Activated CD8-positive, alpha-beta T cell treated with anti-CD3 and anti-CD28 coated beads, Interleukin-2, amount 10 ng/mL, durations not matched to agents 7 days and 5 days (primary cell): ENCODE measurements around the gene NRCAM. TPM values are rescaled to one million over a fixed set of nuclear protein-coding genes. Genes with fewer than 3 reads are reported as not detected.
"Not testable (repeated sequence)": the region's sequence is repeated elsewhere in the genome, so short reads cannot be mapped to it uniquely, and the experiment has no call there.

Source experiments
- ATAC-seq: fragments of 150-1000 bp; cut with Tn5 transposase; one replicate; pipeline ENCODE4 v1.10.0; 2021; ENCODE audit warnings: moderate library complexity
- CTCF ChIA-PET: fragments of 350-600 bp; sonication (Branson Sonifier 250); formaldehyde crosslinking; loops from one replicate; lab custom pipeline; 2021; ENCODE audit warnings: antibody characterized with exemption; lab: Charles Lee
- POLR2A ChIA-PET: fragments of 350-600 bp; sonication (Branson Sonifier 250); formaldehyde crosslinking; loops from one replicate; lab custom pipeline; 2021; ENCODE audit warnings: antibody characterized with exemption; lab: Charles Lee
- DNase-seq: peaks from one replicate; pipeline ENCODE4 v3.0.0-alpha.2; 2020
- H3K27ac Mint-ChIP-seq: one replicate; pipeline ENCODE4 v1.8.0; 2021; ENCODE audit warnings: mild to moderate bottlenecking, mixed read lengths
- H3K27me3 Mint-ChIP-seq: one replicate; pipeline ENCODE4 v1.8.0; 2021; ENCODE audit warnings: low read depth, mixed read lengths
- H3K36me3 Mint-ChIP-seq: one replicate; pipeline ENCODE4 v1.8.0; 2021; ENCODE audit warnings: low read depth, mixed read lengths
- H3K4me1 Mint-ChIP-seq: one replicate; pipeline ENCODE4 v1.8.0; 2021; ENCODE audit warnings: low read depth, mixed read lengths
- H3K4me3 Mint-ChIP-seq: one replicate; pipeline ENCODE4 v1.8.0; 2021; ENCODE audit warnings: mild to moderate bottlenecking, mixed read lengths
- H3K9me3 Mint-ChIP-seq: one replicate; pipeline ENCODE4 v1.8.0; 2022; ENCODE audit warnings: mixed read lengths; ENCODE audit not compliant: insufficient read depth
- total RNA-seq, 2 experiments: library from RNA; stranded (reverse); gene quantifications; one replicate each; pipeline ENCODE4 v1.2.3, GENCODE V29; 2021

NRCAM gene
- total RNA-seq, 2 experiments from 2014 or later, result 0.05 to 0.47 TPM

DNA sequence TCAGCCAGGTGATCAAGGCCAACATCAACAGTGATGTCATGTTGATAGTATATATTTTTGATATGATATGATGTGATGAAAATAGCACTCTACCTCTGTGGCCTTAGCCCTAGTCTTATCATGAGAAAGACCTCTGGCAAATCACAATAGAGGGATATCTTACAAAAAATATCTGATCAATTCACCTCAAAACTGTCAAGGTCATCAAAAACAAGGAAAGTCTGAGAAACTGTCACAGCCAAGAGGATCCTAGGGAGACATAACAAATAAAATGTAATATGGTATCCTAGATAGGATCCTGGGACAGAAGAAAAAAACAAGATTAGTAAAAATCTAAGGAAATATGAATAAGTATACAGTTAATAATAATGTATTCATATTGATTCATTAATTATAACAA is 92.6 kb downstream of the NRCAM start:
- ATAC-seq, result no peak

DNA sequence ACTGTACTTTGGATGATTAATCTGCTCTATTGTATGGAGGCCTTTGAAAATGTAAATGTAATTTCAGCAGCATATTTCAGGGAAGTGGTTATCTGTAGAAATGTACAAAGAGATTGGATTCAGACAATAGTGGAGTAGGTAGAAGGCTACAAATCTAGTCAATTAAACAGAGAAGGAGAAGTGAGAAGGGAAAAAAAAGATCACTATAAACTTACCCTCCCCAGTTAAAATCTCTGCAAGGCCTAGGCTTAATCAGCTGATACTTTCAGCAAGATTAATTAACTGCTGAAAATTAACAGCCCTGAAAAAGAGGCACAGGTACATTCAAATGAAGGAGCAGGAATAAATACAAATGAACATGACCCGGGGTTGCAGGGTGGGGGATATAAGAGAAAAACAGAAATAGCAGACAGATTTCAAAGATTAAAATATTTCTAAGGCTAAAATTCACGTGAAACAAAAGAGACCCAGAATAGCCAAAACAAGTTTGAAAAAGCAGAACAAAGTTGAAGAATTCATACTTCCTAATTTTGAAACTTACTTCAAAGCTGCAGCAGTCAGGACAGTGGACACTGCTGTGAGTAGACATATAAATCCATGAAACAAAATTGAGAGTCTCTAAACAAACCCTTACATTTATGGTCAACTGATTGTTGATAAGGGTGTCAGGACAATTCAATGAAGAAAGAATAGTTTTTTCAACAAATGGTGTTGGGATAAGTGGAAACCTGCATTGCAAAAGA is 96.0 kb downstream of the NRCAM start:
- no peak for DNase-seq
- ATAC-seq, result no peak
- Mint-ChIP-seq H3K27ac (no peak overlapping the region), H3K27me3 (no peaks in the 10 kb centered on the region), H3K36me3 (no peaks in the 10 kb centered on the region), H3K4me1 (no peaks in the 10 kb centered on the region), H3K4me3 (no peak overlapping the region), H3K9me3 (no peaks in the 10 kb centered on the region)
- ChIA-PET CTCF (no interaction called here), POLR2A (no interaction called here)

More for the DNA sequence above, 92.6 kb downstream of the NRCAM start:
- no peaks in the 10 kb centered on the region for H3K36me3 Mint-ChIP-seq
- no peak overlapping the region for H3K27ac Mint-ChIP-seq
- POLR2A ChIA-PET, result no interaction called here
- no peak overlapping the region for H3K4me3 Mint-ChIP-seq
- no peak for DNase-seq
- CTCF ChIA-PET, result no interaction called here
- H3K4me1 Mint-ChIP-seq, result no peaks in the 10 kb centered on the region
- no peaks in the 10 kb centered on the region for H3K9me3 Mint-ChIP-seq
- no peaks in the 10 kb centered on the region for H3K27me3 Mint-ChIP-seq

DNA sequence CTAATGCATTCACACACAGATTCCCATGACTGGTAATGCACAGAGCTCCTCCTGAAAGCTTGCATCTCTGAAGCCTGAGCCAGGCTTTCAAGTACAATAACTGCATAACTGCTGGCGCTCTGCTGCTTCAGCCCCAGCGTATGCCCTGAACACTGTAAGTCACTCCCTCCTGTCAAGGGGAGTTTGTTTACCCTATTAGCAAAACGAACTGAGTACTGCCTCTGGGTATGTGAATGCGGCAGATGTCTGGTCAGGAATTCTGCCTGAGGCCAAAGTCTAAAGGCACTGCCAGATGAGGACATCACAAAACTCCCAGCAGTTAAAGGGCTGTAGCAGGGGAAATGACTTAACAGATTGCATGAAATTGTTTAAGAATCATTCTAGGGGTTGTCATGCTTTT is 97.7 kb downstream of the NRCAM start:
- no peak overlapping the region for H3K27ac Mint-ChIP-seq
- H3K27me3 Mint-ChIP-seq, result no peaks in the 10 kb centered on the region
- DNase-seq (no peak), ATAC-seq (no peak)
- no peaks in the 10 kb centered on the region for H3K9me3 Mint-ChIP-seq
- no peak overlapping the region for H3K4me3 Mint-ChIP-seq
- no peaks in the 10 kb centered on the region for H3K36me3 Mint-ChIP-seq
- ChIA-PET POLR2A (no interaction called here), CTCF (interaction anchor here (0.7 kb wide), 1 partner anchor 92 kb away, joined by 3 read pairs; no protein-coding TSS in a partner anchor)
- no peaks in the 10 kb centered on the region for H3K4me1 Mint-ChIP-seq

DNA sequence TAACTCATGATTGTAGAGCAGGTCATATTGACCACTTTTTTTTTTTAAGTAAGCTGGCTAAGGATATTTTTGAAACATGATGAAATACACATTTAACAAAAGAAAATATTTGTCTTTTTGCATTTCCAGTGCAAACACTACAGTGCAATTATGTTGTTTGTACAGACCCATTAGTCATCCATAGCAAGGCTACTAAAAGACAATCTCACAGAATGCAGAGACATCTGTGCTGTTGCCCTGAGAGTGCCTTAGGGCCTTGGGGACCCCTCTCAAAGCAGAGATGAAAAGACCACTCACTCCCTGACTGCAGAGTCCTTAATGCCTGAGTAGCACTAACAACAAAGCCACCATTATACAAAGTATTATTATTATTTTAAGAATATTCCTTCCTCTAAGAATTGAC is 104.5 kb downstream of the NRCAM start:
- Mint-ChIP-seq H3K9me3 (no peaks in the 10 kb centered on the region), H3K27me3 (no peaks in the 10 kb centered on the region), H3K36me3 (no peaks in the 10 kb centered on the region), H3K4me1 (no peaks in the 10 kb centered on the region), H3K4me3 (no peak overlapping the region), H3K27ac (no peak overlapping the region)
- ATAC-seq (no peak), DNase-seq (no peak)
- ChIA-PET POLR2A (no interaction called here), CTCF (no interaction called here)

DNA sequence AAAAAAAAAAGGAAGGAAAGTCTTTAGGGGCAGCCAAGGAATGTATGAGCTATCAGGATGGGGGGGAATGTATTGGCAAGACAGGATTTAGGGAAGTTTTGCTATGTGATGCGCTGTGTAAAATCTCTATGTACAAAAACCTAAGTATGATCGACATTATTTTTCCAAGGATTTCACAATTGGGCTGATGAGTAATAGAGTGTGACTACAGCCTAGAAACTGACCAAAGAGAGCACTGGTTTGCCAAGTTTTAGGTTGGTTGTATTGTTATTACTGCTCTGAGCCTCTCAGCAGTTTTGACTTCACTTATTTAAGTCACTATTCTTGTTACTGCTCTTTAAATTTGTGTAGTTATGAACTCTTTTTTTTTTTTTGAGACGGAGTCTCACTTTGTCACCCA is 107.3 kb downstream of the NRCAM start:
- DNase-seq, result no peak
- H3K4me3 Mint-ChIP-seq, result no peak overlapping the region
- no peak for ATAC-seq
- no peak overlapping the region for H3K27ac Mint-ChIP-seq
- no peaks in the 10 kb centered on the region for H3K4me1 Mint-ChIP-seq
- no peaks in the 10 kb centered on the region for H3K9me3 Mint-ChIP-seq
- H3K36me3 Mint-ChIP-seq, result no peaks in the 10 kb centered on the region
- H3K27me3 Mint-ChIP-seq, result no peaks in the 10 kb centered on the region
- ChIA-PET POLR2A (no interaction called here), CTCF (no interaction called here)

DNA sequence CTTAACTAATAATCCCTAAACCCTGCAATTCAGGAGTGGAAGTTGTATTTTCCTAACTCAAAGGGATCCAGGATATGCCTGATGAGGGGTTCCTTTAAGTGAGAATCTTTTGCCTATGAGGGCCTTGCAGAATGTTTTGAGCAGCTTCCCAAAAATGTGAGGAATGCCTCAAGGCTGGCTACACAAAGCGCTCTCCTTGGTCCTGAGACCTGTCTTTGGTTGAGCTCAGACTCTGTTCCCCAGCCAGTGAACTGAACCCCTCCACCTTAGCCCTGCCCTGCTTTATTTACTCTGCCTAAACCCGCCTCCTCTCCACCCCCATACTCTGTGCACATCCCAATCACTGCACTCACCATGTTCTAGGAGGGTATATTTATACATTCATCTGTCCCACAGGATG is 108.6 kb downstream of the NRCAM start:
- POLR2A ChIA-PET, result no interaction called here
- Mint-ChIP-seq H3K4me3 (no peak overlapping the region), H3K27ac (no peak overlapping the region), H3K36me3 (no peaks in the 10 kb centered on the region), H3K4me1 (no peaks in the 10 kb centered on the region), H3K9me3 (no peaks in the 10 kb centered on the region), H3K27me3 (no peaks in the 10 kb centered on the region)
- CTCF ChIA-PET, result no interaction called here
- DNase-seq (no peak), ATAC-seq (no peak)

DNA sequence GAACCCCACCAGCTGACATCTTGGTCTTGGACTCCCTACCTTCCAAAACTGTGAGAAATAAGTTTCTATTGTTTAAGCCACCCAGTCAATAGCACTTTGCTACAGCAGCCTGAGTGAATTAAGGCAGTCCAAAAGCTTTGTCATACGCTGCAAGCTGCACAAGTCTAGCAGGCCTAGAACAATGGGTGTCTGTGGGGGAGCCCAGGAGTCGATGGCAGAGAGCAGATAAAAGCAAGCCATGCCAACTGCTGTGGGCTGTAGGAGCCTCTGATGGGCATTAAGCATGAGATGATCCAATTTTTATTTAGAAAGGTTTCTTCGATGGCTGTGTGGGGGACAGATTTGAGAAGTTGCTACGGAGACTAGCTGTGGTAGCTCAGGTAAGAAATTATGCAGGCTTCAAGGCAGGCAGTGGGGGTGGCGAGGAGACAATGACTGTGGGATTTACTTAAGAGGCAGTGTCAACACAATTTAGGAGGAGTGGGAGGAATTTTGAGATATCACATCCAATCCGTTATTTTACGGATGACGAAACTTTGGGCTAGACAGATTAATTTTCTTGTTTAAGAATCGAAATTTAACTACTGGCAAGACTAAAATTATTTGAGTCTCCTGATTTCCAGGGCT is 110.4 kb downstream of the NRCAM start:
- CTCF ChIA-PET, result no interaction called here
- DNase-seq (no peak), ATAC-seq (no peak)
- Mint-ChIP-seq H3K27me3 (no peaks in the 10 kb centered on the region), H3K36me3 (no peaks in the 10 kb centered on the region), H3K4me1 (no peaks in the 10 kb centered on the region), H3K9me3 (no peaks in the 10 kb centered on the region), H3K27ac (no peak overlapping the region), H3K4me3 (no peak overlapping the region)
- POLR2A ChIA-PET, result no interaction called here

DNA sequence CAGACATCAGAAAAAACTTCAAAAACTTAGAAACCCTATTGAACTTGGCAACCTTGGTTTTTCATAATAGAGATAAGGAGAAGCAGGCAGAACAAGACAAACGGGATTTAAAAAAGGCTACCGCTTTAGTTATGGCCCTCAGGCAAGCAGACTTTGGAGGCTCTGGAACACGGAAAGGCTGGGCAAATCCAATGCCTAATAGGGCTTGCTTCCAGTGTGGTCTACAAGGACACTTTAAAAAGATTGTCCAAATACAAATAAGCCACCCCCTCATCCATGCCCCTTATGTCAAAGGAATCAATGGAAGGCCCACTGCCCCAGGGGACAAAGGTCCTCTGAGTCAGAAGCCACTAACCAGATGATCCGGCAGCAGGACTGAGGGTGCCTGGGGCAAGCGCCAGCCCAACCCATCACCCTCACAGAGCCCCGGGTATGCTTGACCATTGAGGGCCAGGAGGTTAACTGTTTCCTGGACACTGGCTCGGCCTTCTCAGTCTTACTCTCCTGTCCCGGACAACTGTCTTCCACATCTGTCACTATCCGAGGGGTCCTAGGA is 115.3 kb downstream of the NRCAM start:
- Mint-ChIP-seq H3K36me3 (no peaks in the 10 kb centered on the region), H3K4me1 (no peaks in the 10 kb centered on the region), H3K27me3 (no peaks in the 10 kb centered on the region), H3K4me3 (no peak overlapping the region), H3K27ac (no peak overlapping the region), H3K9me3 (no peaks in the 10 kb centered on the region)
- ChIA-PET CTCF (no interaction called here), POLR2A (no interaction called here)
- no peak for DNase-seq
- no peak for ATAC-seq

DNA sequence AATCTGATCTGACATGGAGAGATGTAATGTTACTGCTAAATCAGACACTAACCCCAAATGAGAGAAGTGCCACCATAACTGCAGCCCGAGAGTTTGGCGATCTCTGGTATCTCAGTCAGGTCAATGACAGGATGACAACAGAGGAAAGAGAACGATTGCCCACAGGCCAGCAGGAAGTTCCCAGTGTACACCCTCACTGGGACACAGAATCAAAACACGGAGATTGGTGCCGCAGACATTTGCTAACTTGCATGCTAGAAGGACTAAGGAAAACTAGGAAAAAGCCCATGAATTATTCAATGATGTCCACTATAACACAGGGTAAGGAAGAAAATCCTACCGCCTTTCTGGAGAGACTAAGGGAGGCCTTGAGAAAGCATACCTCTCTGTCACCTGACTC is 115.8 kb downstream of the NRCAM start:
- H3K36me3 Mint-ChIP-seq, H3K4me1 Mint-ChIP-seq, H3K9me3 Mint-ChIP-seq, CTCF ChIA-PET, ATAC-seq, DNase-seq, H3K4me3 Mint-ChIP-seq, POLR2A ChIA-PET, H3K27me3 Mint-ChIP-seq, H3K27ac Mint-ChIP-seq: not testable (repeated sequence)

DNA sequence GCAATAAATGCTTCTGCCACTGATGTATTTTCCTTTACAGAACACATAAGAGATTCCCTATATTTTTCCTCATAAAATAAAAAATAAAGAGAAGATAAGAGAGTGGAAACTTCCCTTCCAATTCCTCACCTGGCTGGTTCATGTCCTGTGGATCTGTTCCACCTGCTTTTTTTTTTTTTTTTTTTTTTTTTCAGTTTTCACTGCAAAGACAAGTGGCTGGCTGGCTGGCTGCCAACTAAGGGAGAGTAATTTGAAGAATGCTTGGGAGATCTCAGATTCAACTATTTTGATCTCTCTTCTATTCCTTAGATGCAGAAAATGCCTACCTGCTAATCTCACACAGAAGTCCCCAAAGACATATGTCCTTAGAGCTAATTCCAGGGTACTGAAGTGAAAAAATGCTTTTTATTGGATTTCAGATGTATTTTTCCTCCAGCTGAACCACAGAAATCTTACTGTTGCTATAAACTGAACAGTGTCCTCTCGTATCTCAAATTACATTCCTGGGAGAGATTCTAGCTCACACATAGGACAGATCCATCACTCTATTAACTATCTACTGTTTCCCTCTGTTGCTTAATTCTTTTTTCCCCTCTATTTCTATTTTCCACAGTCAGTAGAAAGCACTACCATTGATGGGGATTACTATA is 120.8 kb downstream of the NRCAM start:
- Mint-ChIP-seq H3K27me3 (peaks cover 3% of the 10 kb centered on the region), H3K9me3 (no peaks in the 10 kb centered on the region), H3K27ac (no peak overlapping the region), H3K4me3 (no peak overlapping the region), H3K4me1 (no peaks in the 10 kb centered on the region), H3K36me3 (no peaks in the 10 kb centered on the region)
- ATAC-seq, result no peak
- no peak for DNase-seq
- ChIA-PET CTCF (no interaction called here), POLR2A (no interaction called here)

DNA sequence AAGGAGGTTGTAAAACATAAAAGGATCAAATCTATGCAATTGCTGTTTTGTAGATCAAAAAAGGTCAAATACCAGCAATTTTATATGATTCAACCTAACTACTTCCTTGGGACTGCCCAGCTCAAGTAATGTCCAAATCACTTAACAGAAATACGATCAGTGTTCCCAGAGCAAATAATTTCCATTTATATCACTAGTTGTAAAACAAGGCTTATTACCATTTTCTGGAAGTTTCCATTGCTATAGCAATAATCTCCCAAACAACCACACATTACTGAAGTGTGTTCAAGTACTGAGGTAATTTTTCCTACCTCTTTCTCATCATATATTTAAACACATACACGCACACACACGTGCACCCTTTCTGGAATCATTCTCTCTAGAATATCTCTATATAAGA is 123.3 kb downstream of the NRCAM start:
- POLR2A ChIA-PET, result no interaction called here
- no peak overlapping the region for H3K4me3 Mint-ChIP-seq
- H3K27ac Mint-ChIP-seq, result no peak overlapping the region
- peaks cover 3% of the 10 kb centered on the region for H3K27me3 Mint-ChIP-seq
- ATAC-seq (no peak), DNase-seq (no peak)
- H3K4me1 Mint-ChIP-seq, result no peaks in the 10 kb centered on the region
- H3K36me3 Mint-ChIP-seq, result no peaks in the 10 kb centered on the region
- CTCF ChIA-PET, result no interaction called here
- H3K9me3 Mint-ChIP-seq, result no peaks in the 10 kb centered on the region

DNA sequence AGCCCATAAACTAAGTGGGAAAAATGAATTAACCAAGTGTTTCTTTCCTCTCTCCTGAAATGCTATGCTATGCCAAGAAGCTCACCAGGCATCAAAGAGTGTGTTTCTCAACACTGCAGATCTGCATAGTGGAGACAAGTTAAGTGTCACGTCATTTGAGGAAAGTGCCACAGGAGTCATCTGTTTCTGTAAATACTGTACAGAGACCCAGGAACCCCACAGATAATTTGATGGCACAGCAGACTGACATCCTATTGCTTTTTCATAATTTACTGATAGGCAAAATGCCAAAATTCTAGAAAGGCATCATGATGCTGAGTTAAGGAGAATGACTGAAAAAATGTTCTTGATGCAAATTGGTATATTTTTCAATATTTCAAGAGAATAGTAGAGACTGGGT is 124.3 kb downstream of the NRCAM start:
- DNase-seq (no peak), ATAC-seq (no peak)
- Mint-ChIP-seq H3K27ac (no peak overlapping the region), H3K4me1 (no peaks in the 10 kb centered on the region), H3K36me3 (no peaks in the 10 kb centered on the region), H3K4me3 (no peak overlapping the region), H3K27me3 (peaks cover 3% of the 10 kb centered on the region), H3K9me3 (no peaks in the 10 kb centered on the region)
- ChIA-PET POLR2A (no interaction called here), CTCF (no interaction called here)
